A549 (cell line): ENCODE results near the gene SLC25A36.

Experiments used
- CTCF ChIP-seq: fragments of >200 bp; sonication (Bioruptor Twin); formaldehyde crosslinking; IDR thresholded peaks from 3 replicates; pipeline ENCODE4 v1.5.1; 2016
- HMGXB4 ChIP-seq: fragments of 250-450 bp; sonication (Bioruptor Pico); IDR thresholded peaks from 2 replicates; pipeline ENCODE4 v1.5.0; 2021; ENCODE audit warnings: mild to moderate bottlenecking, moderate library complexity, borderline replicate concordance
- JUN ChIP-seq, 2 experiments: fragments of >200 bp; sonication (Bioruptor Twin); formaldehyde crosslinking; IDR thresholded peaks; 2 replicates in 1 of 2; 3 replicates in 1 of 2; pipeline ENCODE4 v1.6.1; 2016 to 2017
- POLR2A ChIP-seq: IDR thresholded peaks from 2 replicates; pipeline ENCODE4 v1.6.1; 2012; ENCODE audit warnings: mild to moderate bottlenecking, low read length

GRCh38 chr3:140910860-140911259 is 30.8 kb upstream of the SLC25A36 start:
- TF ChIP-seq POLR2A (no peak), CTCF (no peak), HMGXB4 (CRISPR knock-in tag) (no peak), JUN (IDR thresholded peaks at IDR 0.05) (no peak)
